Loucy (cell line): ENCODE results near the gene NIF3L1.

Experiments used
- H2AFZ ChIP-seq: fragments of 200-600 bp; sonication (generic); 2 replicates; pipeline ENCODE4 v1.6.0; 2016; ENCODE audit warnings: antibody characterized with exemption, mild to moderate bottlenecking, low read length, moderate library complexity
- H3F3A ChIP-seq: fragments of 200-600 bp; 2 replicates; pipeline ENCODE4 v1.6.0; 2016; ENCODE audit warnings: antibody characterized with exemption, low read depth, mild to moderate bottlenecking
- H3K27me3 ChIP-seq: fragments of 200-600 bp; sonication (generic); 2 replicates; pipeline ENCODE4 v1.6.1; 2014; ENCODE audit warnings: low read length, mild to moderate bottlenecking; ENCODE audit not compliant: insufficient read depth, poor library complexity, severe bottlenecking
- H3K36me3 ChIP-seq: fragments of 200-600 bp; sonication (generic); 2 replicates; pipeline ENCODE4 v1.6.1; 2016; ENCODE audit warnings: low read length; ENCODE audit not compliant: insufficient read depth
- H3K4me1 ChIP-seq: fragments of 200-600 bp; sonication (generic); 2 replicates; pipeline ENCODE4 v1.5.1; 2014; ENCODE audit warnings: low read length, mild to moderate bottlenecking; ENCODE audit not compliant: insufficient read depth, poor library complexity, severe bottlenecking
- H3K4me2 ChIP-seq: fragments of 200-600 bp; sonication (generic); 2 replicates; pipeline ENCODE4 v1.6.0; 2014; ENCODE audit warnings: antibody characterized with exemption, low read length, low read depth, mild to moderate bottlenecking; ENCODE audit not compliant: poor library complexity, severe bottlenecking
- H3K4me3 ChIP-seq: fragments of 200-600 bp; sonication (generic); 2 replicates; pipeline ENCODE4 v1.5.1; 2014; ENCODE audit warnings: low read length, mild to moderate bottlenecking, mixed read lengths; ENCODE audit not compliant: poor library complexity, severe bottlenecking
- H3K79me2 ChIP-seq: fragments of 200-600 bp; sonication (generic); 2 replicates; pipeline ENCODE4 v1.6.1; 2014; ENCODE audit warnings: low read length; ENCODE audit not compliant: insufficient read depth
- H3K9ac ChIP-seq: fragments of 200-600 bp; sonication (generic); 2 replicates; pipeline ENCODE4 v1.6.0; 2014; ENCODE audit warnings: mild to moderate bottlenecking, low read depth, low read length, moderate library complexity; ENCODE audit not compliant: poor library complexity, severe bottlenecking
- H3K9me2 ChIP-seq: fragments of 200-600 bp; sonication (generic); replicated peaks from 2 replicates; pipeline ENCODE4 v1.6.1; 2016; ENCODE audit warnings: low read depth, low read length, mixed read lengths
- H3K9me3 ChIP-seq: fragments of 200-600 bp; sonication (generic); 2 replicates; pipeline ENCODE4 v1.6.1; 2014; ENCODE audit warnings: mild to moderate bottlenecking, antibody characterized with exemption, low read length, low read depth; ENCODE audit not compliant: insufficient read depth
- H4K20me1 ChIP-seq: fragments of 200-600 bp; sonication (generic); 2 replicates; pipeline ENCODE4 v1.6.0; 2014; ENCODE audit warnings: antibody characterized with exemption, low read length, mild to moderate bottlenecking; ENCODE audit not compliant: insufficient read depth, poor library complexity, severe bottlenecking
- EZH2phosphoT487 ChIP-seq: fragments of 200-600 bp; IDR thresholded peaks from 2 replicates; pipeline ENCODE4 v1.6.1; 2018; ENCODE audit warnings: antibody characterized with exemption, mild to moderate bottlenecking, moderate library complexity, borderline replicate concordance
- TF ChIP-seq, protein P1 (sequence below): fragments of 200-600 bp; sonication (generic); conservative IDR thresholded peaks from 2 replicates; pipeline ENCODE4 v1.5.1; 2014; ENCODE audit warnings: mild to moderate bottlenecking, antibody characterized with exemption, low read length

Gene NIF3L1

GRCh38 chr2:200943527-200944105 is 54.4 kb downstream of the NIF3L1 start:
- Histone ChIP-seq H3K9me2 (no peaks in the 10 kb centered on the region), H3K9ac (no peak overlapping the region), H3K4me3 (no peak overlapping the region), H3K9me3 (no peaks in the 10 kb centered on the region), H2AFZ (no peak overlapping the region), H3K36me3 (peaks cover 42% of the 10 kb centered on the region), H4K20me1 (no peaks in the 10 kb centered on the region), H3K79me2 (no peaks in the 10 kb centered on the region), H3K4me2 (no peak overlapping the region), H3K4me1 (no peaks in the 10 kb centered on the region), H3K27me3 (no peaks in the 10 kb centered on the region), H3F3A (no peaks in the 10 kb centered on the region; the same call in 1 of the 2 replicates)
- TF ChIP-seq, protein P1, sequence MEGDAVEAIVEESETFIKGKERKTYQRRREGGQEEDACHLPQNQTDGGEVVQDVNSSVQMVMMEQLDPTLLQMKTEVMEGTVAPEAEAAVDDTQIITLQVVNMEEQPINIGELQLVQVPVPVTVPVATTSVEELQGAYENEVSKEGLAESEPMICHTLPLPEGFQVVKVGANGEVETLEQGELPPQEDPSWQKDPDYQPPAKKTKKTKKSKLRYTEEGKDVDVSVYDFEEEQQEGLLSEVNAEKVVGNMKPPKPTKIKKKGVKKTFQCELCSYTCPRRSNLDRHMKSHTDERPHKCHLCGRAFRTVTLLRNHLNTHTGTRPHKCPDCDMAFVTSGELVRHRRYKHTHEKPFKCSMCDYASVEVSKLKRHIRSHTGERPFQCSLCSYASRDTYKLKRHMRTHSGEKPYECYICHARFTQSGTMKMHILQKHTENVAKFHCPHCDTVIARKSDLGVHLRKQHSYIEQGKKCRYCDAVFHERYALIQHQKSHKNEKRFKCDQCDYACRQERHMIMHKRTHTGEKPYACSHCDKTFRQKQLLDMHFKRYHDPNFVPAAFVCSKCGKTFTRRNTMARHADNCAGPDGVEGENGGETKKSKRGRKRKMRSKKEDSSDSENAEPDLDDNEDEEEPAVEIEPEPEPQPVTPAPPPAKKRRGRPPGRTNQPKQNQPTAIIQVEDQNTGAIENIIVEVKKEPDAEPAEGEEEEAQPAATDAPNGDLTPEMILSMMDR: no peak
- no peak for TF ChIP-seq EZH2phosphoT487

DNA sequence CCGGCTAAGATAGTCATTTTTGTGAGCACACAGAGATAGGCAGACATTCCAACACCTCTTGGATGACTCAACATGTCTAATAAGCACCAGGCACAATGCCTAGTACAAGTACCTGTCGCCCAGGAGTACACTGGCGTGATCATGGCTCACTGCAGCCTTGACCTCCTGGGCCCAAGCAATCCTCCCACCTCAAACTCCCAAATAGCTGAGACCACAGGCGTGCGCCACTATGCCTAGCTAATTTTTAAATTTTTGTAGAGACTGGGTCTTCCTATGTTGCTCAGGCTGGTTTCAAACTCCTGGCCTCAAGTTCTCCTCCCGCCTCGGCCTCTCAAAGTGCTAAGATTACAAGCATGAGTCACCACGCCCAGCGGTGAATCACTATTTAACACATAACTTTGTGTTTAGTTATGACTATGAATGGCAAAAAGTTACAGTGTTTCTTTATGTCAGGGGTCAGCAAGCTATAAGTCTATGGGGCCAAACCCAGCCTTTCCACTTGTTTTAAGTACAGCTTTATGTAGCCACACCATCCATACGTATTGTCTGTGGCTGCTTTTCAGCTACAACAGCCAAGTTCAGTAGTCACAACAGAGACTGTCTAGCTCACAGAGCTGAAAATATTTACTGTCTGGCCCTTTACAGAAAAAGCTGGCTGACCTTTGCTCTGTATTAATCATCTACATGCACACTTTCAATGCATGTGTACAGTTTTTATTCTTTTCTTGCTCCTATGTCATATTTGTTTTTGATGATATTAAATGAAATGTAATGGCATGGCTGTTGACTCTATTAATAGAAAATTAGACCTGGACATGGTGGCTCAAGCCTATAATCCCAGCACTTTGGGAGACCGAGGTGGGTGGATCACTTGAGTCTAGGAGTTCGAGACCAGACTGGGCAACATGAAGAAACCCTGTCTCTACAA is 55.6 kb downstream of the NIF3L1 start:
- Histone ChIP-seq H3K9me3 (no peaks in the 10 kb centered on the region), H3F3A (no peaks in the 10 kb centered on the region; the same call in 1 of the 2 replicates), H3K79me2 (no peaks in the 10 kb centered on the region), H3K9ac (no peak overlapping the region), H3K27me3 (no peaks in the 10 kb centered on the region), H3K4me1 (no peaks in the 10 kb centered on the region), H3K9me2 (no peaks in the 10 kb centered on the region), H4K20me1 (no peaks in the 10 kb centered on the region), H3K4me3 (no peak overlapping the region), H2AFZ (no peak overlapping the region), H3K36me3 (peaks cover 37% of the 10 kb centered on the region), H3K4me2 (no peak overlapping the region)
- no peak for TF ChIP-seq EZH2phosphoT487
- TF ChIP-seq, protein P1: no peak

DNA sequence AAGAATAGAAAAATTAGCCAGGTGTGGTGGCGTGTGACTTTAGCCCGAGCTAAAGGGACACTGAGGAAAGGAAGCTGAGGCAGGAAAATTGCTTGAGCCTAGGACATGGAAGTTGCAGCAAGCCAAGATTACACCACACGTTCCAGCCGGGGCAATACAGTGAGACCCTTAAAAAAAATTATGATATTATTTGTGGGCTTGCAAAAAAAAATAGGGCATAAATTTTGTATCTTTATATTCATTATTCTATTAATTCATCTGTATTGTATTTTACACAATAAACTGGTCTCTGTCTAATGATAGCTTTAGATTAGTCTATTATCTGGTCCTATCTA is 56.2 kb downstream of the NIF3L1 start:
- no peak overlapping the region for H3K4me2 ChIP-seq
- no peaks in the 10 kb centered on the region for H3K4me1 ChIP-seq
- H3K4me3 ChIP-seq: no peak overlapping the region

More for the DNA sequence above, 56.2 kb downstream of the NIF3L1 start:
- Histone ChIP-seq H4K20me1 (no peaks in the 10 kb centered on the region), H3F3A (no peaks in the 10 kb centered on the region; the same call in 1 of the 2 replicates), H3K9ac (no peak overlapping the region), H2AFZ (no peak overlapping the region), H3K9me3 (no peaks in the 10 kb centered on the region), H3K9me2 (no peaks in the 10 kb centered on the region), H3K27me3 (no peaks in the 10 kb centered on the region), H3K79me2 (no peaks in the 10 kb centered on the region), H3K36me3 (peaks cover 30% of the 10 kb centered on the region)
- TF ChIP-seq, protein P1: no peak
- TF ChIP-seq EZH2phosphoT487: no peak
